AG09319 (cell line): Measurements from ENCODE around the gene ELFN2.

Experiments used
- DNase-seq: peaks from one replicate; pipeline ENCODE4 v3.0.0-alpha.2; 2010; ENCODE audit warnings: low read depth; ENCODE audit errors: extremely low read depth
- CTCF ChIP-seq: IDR thresholded peaks from 2 replicates; pipeline ENCODE4 v1.5.1; 2011; ENCODE audit warnings: low read depth, mild to moderate bottlenecking, inconsistent platforms, low read length, moderate library complexity

Gene ELFN2

GRCh38 chr22:37431801-37432707 lies 4.8 kb upstream of the ELFN2 start:
- no peak for TF ChIP-seq CTCF
- DNase-seq: peak; percentile 70

GRCh38 chr22:37431366-37431765 lies 4.1 kb upstream of the ELFN2 start:
- no peak for TF ChIP-seq CTCF
- DNase-seq: no peak

GRCh38 chr22:37430941-37431340 lies 3.7 kb upstream of the ELFN2 start:
- DNase-seq: no peak
- no peak for TF ChIP-seq CTCF

- TF ChIP-seq CTCF: peak; percentile 83
- DNase-seq: no peak
Measured at GRCh38 chr22:37428649-37429586, 1.6 kb upstream of the ELFN2 start.

GRCh38 chr22:37427711-37428635 lies 694 bp upstream of the ELFN2 start:
- no peak for DNase-seq
- no peak for TF ChIP-seq CTCF

- no peak for DNase-seq
- TF ChIP-seq CTCF: no peak
Measured at GRCh38 chr22:37426706-37427134, 559 bp downstream of the ELFN2 start.
